Midbrain (tissue), 1 donor: Measurements from ENCODE around the gene AMMECR1.
"Not testable (repeated sequence)": the region's sequence is repeated elsewhere in the genome, so short reads cannot be mapped to it uniquely, and the experiment has no call there.

ENCODE experiments used
- DNase-seq: peaks from one replicate; lab custom pipeline; 2025; lab: John Stamatoyannopoulos, UW

AMMECR1 gene

GRCh38 chrX:110317820-110318663, at the start of gene AMMECR1:
AMMECR1 (minus strand) TSS chrX:110318085; CDS start chrX:110318071, 14 bp downstream.
- DNase-seq, result peak; percentile 75

GRCh38 chrX:110363244-110363643, 45.4 kb upstream of the AMMECR1 start:
- no peak for DNase-seq

- peak; percentile 36 for DNase-seq
These were observed 41.4 kb upstream of the AMMECR1 start for GRCh38 chrX:110359273-110359672.

- DNase-seq, result no peak
These were observed 40.7 kb upstream of the AMMECR1 start, which contains the start of gene RTL9 for GRCh38 chrX:110358548-110358947. RTL9 (plus strand) TSS chrX:110358848; CDS start chrX:110450618, 91,770 bp downstream.

- DNase-seq, result no peak
These were observed 28.8 kb upstream of the AMMECR1 start for GRCh38 chrX:110346681-110347080.

GRCh38 chrX:110341189-110342035, 23.5 kb upstream of the AMMECR1 start:
- no peak for DNase-seq

GRCh38 chrX:110338935-110339334, 21.1 kb upstream of the AMMECR1 start:
- no peak for DNase-seq

GRCh38 chrX:110333458-110333857, 15.6 kb upstream of the AMMECR1 start:
- DNase-seq, result not testable (repeated sequence)

GRCh38 chrX:110331444-110332030, 13.7 kb upstream of the AMMECR1 start:
- no peak for DNase-seq

- not testable (repeated sequence) for DNase-seq
These were observed 10.7 kb upstream of the AMMECR1 start for GRCh38 chrX:110328613-110329012.

- DNase-seq, result no peak
These were observed 9.5 kb upstream of the AMMECR1 start for GRCh38 chrX:110327336-110327735.

- DNase-seq, result no peak
These were observed 8.8 kb upstream of the AMMECR1 start for GRCh38 chrX:110326712-110327111.

- no peak for DNase-seq
These were observed 4.7 kb upstream of the AMMECR1 start for GRCh38 chrX:110322603-110323002.

GRCh38 chrX:110321670-110322069, 3.8 kb upstream of the AMMECR1 start:
- DNase-seq, result no peak

GRCh38 chrX:110321081-110321480, 3.2 kb upstream of the AMMECR1 start:
- no peak for DNase-seq

GRCh38 chrX:110320381-110320987, 2.6 kb upstream of the AMMECR1 start:
- no peak for DNase-seq

GRCh38 chrX:110318664-110318968, 731 bp upstream of the AMMECR1 start:
- DNase-seq, result no peak

GRCh38 chrX:110317061-110317819, 645 bp downstream of the AMMECR1 start:
- no peak for DNase-seq

GRCh38 chrX:110316351-110317060, 1.4 kb downstream of the AMMECR1 start:
- DNase-seq, result no peak

GRCh38 chrX:110315551-110315950, 2.3 kb downstream of the AMMECR1 start:
- no peak for DNase-seq
